Right lobe of liver (tissue), 4 donors: ENCODE data around the gene PREX1.
"Not testable (repeated sequence)": the region's sequence is repeated elsewhere in the genome, so short reads cannot be mapped to it uniquely, and the experiment has no call there.

Source experiments
- CTCF ChIP-seq, 4 donors: fragments of 200-600 bp in 3 of 4; fragments of 450-650 bp in 1 of 4; IDR thresholded peaks; one replicate each; pipeline versions ENCODE4 v1.5.1 to v1.8.0; 2016 to 2022; ENCODE audit warnings: antibody characterized with exemption in 4 of 4, mild to moderate bottlenecking in 2 of 4
- POLR2A ChIP-seq: fragments of 450-650 bp; IDR thresholded peaks from one replicate; pipeline ENCODE4 v1.6.1; 2017; ENCODE audit warnings: antibody characterized with exemption, mild to moderate bottlenecking
- donor health status: DM: no; HTN: no; CAD: no.
- donor health status: DM: no; HTN: no; CAD: no.
- donor health status: DM: no; HTN: yes; CAD: no.

- TF ChIP-seq CTCF (IDR thresholded peaks at IDR 0.05); POLR2A: not testable (repeated sequence)
Measured at GRCh38 chr20:48826480-48826879, 1.3 kb downstream of the PREX1 start.
